Suprapubic skin (tissue), 4 donors: ENCODE data around the gene PMAIP1. TPM values are rescaled to one million over a fixed set of nuclear protein-coding genes. Genes with fewer than 3 reads are reported as not detected.

Experiments
- DNase-seq, 2 donors: peaks; one replicate each; pipeline ENCODE4 v3.0.0-alpha.2; 2019; ENCODE audit warnings: low spot score in 2 of 2
- H3K27ac ChIP-seq: fragments of 200-600 bp; sonication (generic); one replicate; pipeline ENCODE4 v1.5.1; 2019
- H3K27me3 ChIP-seq: fragments of 200-600 bp; sonication (generic); one replicate; pipeline ENCODE4 v1.5.1; 2019
- H3K36me3 ChIP-seq: fragments of 200-600 bp; sonication (generic); one replicate; pipeline ENCODE4 v1.5.1; 2019
- H3K4me1 ChIP-seq: fragments of 200-600 bp; sonication (generic); one replicate; pipeline ENCODE4 v1.5.1; 2019
- H3K4me3 ChIP-seq: fragments of 200-600 bp; sonication (generic); one replicate; pipeline ENCODE4 v1.5.1; 2019; ENCODE audit warnings: mild to moderate bottlenecking
- H3K9me3 ChIP-seq: fragments of 200-600 bp; sonication (generic); one replicate; pipeline ENCODE4 v1.5.1; 2019
- CTCF ChIP-seq, 2 donors: fragments of 200-600 bp in 1 of 2; fragments of 450-650 bp in 1 of 2; sonication (generic) in 1 of 2; IDR thresholded peaks; one replicate each; pipeline ENCODE4 v1.5.1; 2016 to 2019; ENCODE audit warnings: antibody characterized with exemption in 2 of 2, mild to moderate bottlenecking in 1 of 2, moderate library complexity in 1 of 2
- EP300 ChIP-seq: sonication (generic); formaldehyde crosslinking; IDR thresholded peaks from one replicate; pipeline ENCODE4 v1.6.1; 2017; ENCODE audit warnings: antibody characterized with exemption
- POLR2A ChIP-seq, 2 donors: fragments of 450-650 bp; IDR thresholded peaks; one replicate each; pipeline ENCODE4 v1.6.1; 2017; ENCODE audit warnings: antibody characterized with exemption in 2 of 2, mild to moderate bottlenecking in 2 of 2, moderate library complexity in 2 of 2
- POLR2AphosphoS5 ChIP-seq, 3 donors: sonication (generic); formaldehyde crosslinking; IDR thresholded peaks; one replicate each; pipeline ENCODE4 v1.6.1; 2017; ENCODE audit warnings: antibody characterized with exemption in 3 of 3
- WGBS: methylation state at CpG from one replicate; pipeline ENCODE4 v1.1.5; 2018; 5-methylcytosine and 5-hydroxymethylcytosine counted together
- total RNA-seq, 4 donors: library from RNA; depleted of rRNA; stranded (reverse); fragments of >200 nt; gene quantifications; one replicate each; pipeline ENCODE4 v1.1.0, GENCODE V29; 2016

The PMAIP1 gene
- total RNA-seq, 4 donors from 2014 or later = 18.5 to 27.3 (median 23.8) TPM

- Histone ChIP-seq H3K4me1 (peaks cover 13% of the 10 kb centered on the region), H3K9me3 (no peaks in the 10 kb centered on the region), H3K27ac (no peak overlapping the region), H3K27me3 (peaks cover 4% of the 10 kb centered on the region), H3K4me3 (no peak overlapping the region), H3K36me3 (no peaks in the 10 kb centered on the region)
- DNase-seq = no peak
- 70% methylated on average over 2 of the region's 2 CpGs for WGBS
- TF ChIP-seq CTCF (IDR thresholded peaks at IDR 0.05) = no peak
- no peak for TF ChIP-seq POLR2AphosphoS5 (IDR thresholded peaks at IDR 0.05)
- no peak for TF ChIP-seq POLR2A (IDR thresholded peaks at IDR 0.05)
- TF ChIP-seq EP300 = no peak
These were observed 11.2 kb downstream of the PMAIP1 start for GRCh38 chr18:59910967-59911366.

GRCh38 chr18:59911600-59911999 is 11.8 kb downstream of the PMAIP1 start:
- TF ChIP-seq EP300 = no peak
- TF ChIP-seq CTCF (IDR thresholded peaks at IDR 0.05) = no peak
- TF ChIP-seq POLR2A (IDR thresholded peaks at IDR 0.05) = no peak
- TF ChIP-seq POLR2AphosphoS5 (IDR thresholded peaks at IDR 0.05) = no peak
- Histone ChIP-seq H3K36me3 (no peaks in the 10 kb centered on the region), H3K27me3 (peaks cover 4% of the 10 kb centered on the region), H3K27ac (no peak overlapping the region), H3K9me3 (no peaks in the 10 kb centered on the region), H3K4me1 (peaks cover 13% of the 10 kb centered on the region), H3K4me3 (no peak overlapping the region)
- no peak for DNase-seq

GRCh38 chr18:59912007-59912550 is 12.3 kb downstream of the PMAIP1 start:
- WGBS = 83% methylated on average over 2 of the region's 2 CpGs

GRCh38 chr18:59915606-59916005 is 15.8 kb downstream of the PMAIP1 start:
- H3K27ac ChIP-seq = no peak overlapping the region
- WGBS = 86% methylated on average over 6 of the region's 6 CpGs
- TF ChIP-seq POLR2AphosphoS5 (IDR thresholded peaks at IDR 0.05) = no peak
- no peak for TF ChIP-seq CTCF (IDR thresholded peaks at IDR 0.05)
- no peak for TF ChIP-seq EP300
- TF ChIP-seq POLR2A (IDR thresholded peaks at IDR 0.05) = no peak
- H3K9me3 ChIP-seq = no peaks in the 10 kb centered on the region
- peaks cover 14% of the 10 kb centered on the region for H3K4me1 ChIP-seq
- no peak for DNase-seq
- H3K4me3 ChIP-seq = no peak overlapping the region
- H3K27me3 ChIP-seq = no peaks in the 10 kb centered on the region
- H3K36me3 ChIP-seq = no peaks in the 10 kb centered on the region

More at GRCh38 chr18:59912007-59912550, 12.3 kb downstream of the PMAIP1 start:
- Histone ChIP-seq H3K27ac (no peak overlapping the region), H3K4me3 (no peak overlapping the region), H3K9me3 (no peaks in the 10 kb centered on the region), H3K36me3 (no peaks in the 10 kb centered on the region), H3K27me3 (peaks cover 4% of the 10 kb centered on the region), H3K4me1 (peaks cover 13% of the 10 kb centered on the region)
- no peak for TF ChIP-seq EP300
- TF ChIP-seq POLR2A (IDR thresholded peaks at IDR 0.05) = no peak
- no peak for TF ChIP-seq CTCF (IDR thresholded peaks at IDR 0.05)
- DNase-seq = no peak

- no peak overlapping the region for H3K27ac ChIP-seq
- H3K27me3 ChIP-seq = no peaks in the 10 kb centered on the region
- no peaks in the 10 kb centered on the region for H3K36me3 ChIP-seq
- H3K4me1 ChIP-seq = peaks cover 14% of the 10 kb centered on the region
- 84% methylated on average over 3 of the region's 3 CpGs for WGBS
- H3K9me3 ChIP-seq = no peaks in the 10 kb centered on the region
- DNase-seq = no peak
- TF ChIP-seq POLR2A (IDR thresholded peaks at IDR 0.05) (no peak), CTCF (IDR thresholded peaks at IDR 0.05) (no peak), EP300 (no peak), POLR2AphosphoS5 (IDR thresholded peaks at IDR 0.05) (no peak)
- H3K4me3 ChIP-seq = no peak overlapping the region
These were observed 16.9 kb downstream of the PMAIP1 start for GRCh38 chr18:59916746-59917145.
